Measurements from ENCODE around the gene INAVA.

The INAVA gene

GRCh38 chr1:200888349-200888838 is 6.3 kb upstream of the INAVA start:
- no peak overlapping the region for H3K27ac Mint-ChIP-seq
- H3K4me1 Mint-ChIP-seq (ENCODE audit: low read depth), result peaks cover 46% of the 10 kb centered on the region
- H3K9me3 Mint-ChIP-seq (ENCODE audit: low read depth), result no peaks in the 10 kb centered on the region
- H3K4me3 Mint-ChIP-seq, result peak overlapping the region; percentile 30
- no peaks in the 10 kb centered on the region for H3K36me3 Mint-ChIP-seq
- peaks cover 4% of the 10 kb centered on the region for H3K27me3 Mint-ChIP-seq

GRCh38 chr1:200889571-200889970 is 5.1 kb upstream of the INAVA start:
- H3K4me3 Mint-ChIP-seq, result peak overlapping the region; percentile 4
- peaks cover 4% of the 10 kb centered on the region for H3K27me3 Mint-ChIP-seq
- peak overlapping the region; percentile 36 for H3K27ac Mint-ChIP-seq
- no peaks in the 10 kb centered on the region for H3K36me3 Mint-ChIP-seq
- peaks cover 46% of the 10 kb centered on the region for H3K4me1 Mint-ChIP-seq (ENCODE audit: low read depth)
- H3K9me3 Mint-ChIP-seq (ENCODE audit: low read depth), result no peaks in the 10 kb centered on the region

GRCh38 chr1:200890027-200890426 is 4.7 kb upstream of the INAVA start:
- Mint-ChIP-seq H3K36me3 (no peaks in the 10 kb centered on the region), H3K4me3 (peak overlapping the region; percentile 13), H3K4me1 (ENCODE audit: low read depth) (peaks cover 46% of the 10 kb centered on the region), H3K27me3 (peaks cover 4% of the 10 kb centered on the region), H3K27ac (no peak overlapping the region), H3K9me3 (ENCODE audit: low read depth) (no peaks in the 10 kb centered on the region)

GRCh38 chr1:200890818-200891773 is 3.6 kb upstream of the INAVA start:
- H3K4me3 Mint-ChIP-seq, result peak overlapping the region; percentile 75
- H3K27me3 Mint-ChIP-seq, result peaks cover 4% of the 10 kb centered on the region
- H3K9me3 Mint-ChIP-seq (ENCODE audit: low read depth), result no peaks in the 10 kb centered on the region
- no peaks in the 10 kb centered on the region for H3K36me3 Mint-ChIP-seq
- H3K27ac Mint-ChIP-seq, result no peak overlapping the region
- peaks cover 41% of the 10 kb centered on the region for H3K4me1 Mint-ChIP-seq (ENCODE audit: low read depth)

GRCh38 chr1:200891774-200892157 is 2.9 kb upstream of the INAVA start:
- Mint-ChIP-seq H3K9me3 (ENCODE audit: low read depth) (no peaks in the 10 kb centered on the region), H3K4me1 (ENCODE audit: low read depth) (peaks cover 41% of the 10 kb centered on the region), H3K27me3 (peaks cover 4% of the 10 kb centered on the region), H3K36me3 (no peaks in the 10 kb centered on the region), H3K4me3 (peak overlapping the region; percentile 62), H3K27ac (no peak overlapping the region)

- Mint-ChIP-seq H3K36me3 (no peaks in the 10 kb centered on the region), H3K27ac (no peak overlapping the region), H3K27me3 (peaks cover 4% of the 10 kb centered on the region), H3K9me3 (ENCODE audit: low read depth) (no peaks in the 10 kb centered on the region), H3K4me3 (peak overlapping the region; percentile 35), H3K4me1 (ENCODE audit: low read depth) (peaks cover 35% of the 10 kb centered on the region)
Observed at GRCh38 chr1:200892546-200892945, 2.2 kb upstream of the INAVA start.

GRCh38 chr1:200892958-200893357 is 1.7 kb upstream of the INAVA start:
- no peak overlapping the region for H3K4me3 Mint-ChIP-seq
- H3K27ac Mint-ChIP-seq, result no peak overlapping the region
- H3K36me3 Mint-ChIP-seq, result no peaks in the 10 kb centered on the region
- peaks cover 4% of the 10 kb centered on the region for H3K27me3 Mint-ChIP-seq
- H3K4me1 Mint-ChIP-seq (ENCODE audit: low read depth), result peaks cover 31% of the 10 kb centered on the region
- no peaks in the 10 kb centered on the region for H3K9me3 Mint-ChIP-seq (ENCODE audit: low read depth)

- no peak overlapping the region for H3K4me3 Mint-ChIP-seq
- H3K4me1 Mint-ChIP-seq (ENCODE audit: low read depth), result peaks cover 26% of the 10 kb centered on the region
- no peak overlapping the region for H3K27ac Mint-ChIP-seq
- H3K36me3 Mint-ChIP-seq, result no peaks in the 10 kb centered on the region
- peaks cover 4% of the 10 kb centered on the region for H3K27me3 Mint-ChIP-seq
- no peaks in the 10 kb centered on the region for H3K9me3 Mint-ChIP-seq (ENCODE audit: low read depth)
Observed at GRCh38 chr1:200893411-200893901, 1.2 kb upstream of the INAVA start.

GRCh38 chr1:200895443-200895789 is 716 bp downstream of the INAVA start:
- Mint-ChIP-seq H3K9me3 (ENCODE audit: low read depth) (no peaks in the 10 kb centered on the region), H3K36me3 (no peaks in the 10 kb centered on the region), H3K27me3 (peaks cover 7% of the 10 kb centered on the region), H3K4me1 (ENCODE audit: low read depth) (peaks cover 9% of the 10 kb centered on the region), H3K4me3 (no peak overlapping the region), H3K27ac (no peak overlapping the region)

GRCh38 chr1:200895801-200896530 is 1.3 kb downstream of the INAVA start:
- peaks cover 7% of the 10 kb centered on the region for H3K27me3 Mint-ChIP-seq
- no peak overlapping the region for H3K4me3 Mint-ChIP-seq
- H3K36me3 Mint-ChIP-seq, result no peaks in the 10 kb centered on the region
- H3K27ac Mint-ChIP-seq, result no peak overlapping the region
- H3K4me1 Mint-ChIP-seq (ENCODE audit: low read depth), result peaks cover 4% of the 10 kb centered on the region
- H3K9me3 Mint-ChIP-seq (ENCODE audit: low read depth), result no peaks in the 10 kb centered on the region

- peaks cover 7% of the 10 kb centered on the region for H3K27me3 Mint-ChIP-seq
- H3K27ac Mint-ChIP-seq, result no peak overlapping the region
- H3K9me3 Mint-ChIP-seq (ENCODE audit: low read depth), result no peaks in the 10 kb centered on the region
- no peaks in the 10 kb centered on the region for H3K36me3 Mint-ChIP-seq
- H3K4me3 Mint-ChIP-seq, result no peak overlapping the region
- H3K4me1 Mint-ChIP-seq (ENCODE audit: low read depth), result peaks cover 2% of the 10 kb centered on the region
Observed at GRCh38 chr1:200896531-200897196, 2.0 kb downstream of the INAVA start.

- Mint-ChIP-seq H3K36me3 (no peaks in the 10 kb centered on the region), H3K4me1 (ENCODE audit: low read depth) (no peaks in the 10 kb centered on the region), H3K4me3 (no peak overlapping the region), H3K27me3 (peaks cover 7% of the 10 kb centered on the region), H3K27ac (no peak overlapping the region), H3K9me3 (ENCODE audit: low read depth) (no peaks in the 10 kb centered on the region)
Observed at GRCh38 chr1:200897259-200897658, 2.6 kb downstream of the INAVA start.

GRCh38 chr1:200899015-200899386 is 4.3 kb downstream of the INAVA start:
- no peak overlapping the region for H3K27ac Mint-ChIP-seq
- peaks cover 3% of the 10 kb centered on the region for H3K27me3 Mint-ChIP-seq
- H3K9me3 Mint-ChIP-seq (ENCODE audit: low read depth), result no peaks in the 10 kb centered on the region
- no peaks in the 10 kb centered on the region for H3K36me3 Mint-ChIP-seq
- H3K4me3 Mint-ChIP-seq, result no peak overlapping the region
- no peaks in the 10 kb centered on the region for H3K4me1 Mint-ChIP-seq (ENCODE audit: low read depth)

GRCh38 chr1:200899451-200899915 is 4.8 kb downstream of the INAVA start:
- Mint-ChIP-seq H3K4me3 (no peak overlapping the region), H3K9me3 (ENCODE audit: low read depth) (no peaks in the 10 kb centered on the region), H3K27me3 (peaks cover 3% of the 10 kb centered on the region), H3K4me1 (ENCODE audit: low read depth) (no peaks in the 10 kb centered on the region), H3K36me3 (no peaks in the 10 kb centered on the region), H3K27ac (no peak overlapping the region)

Data from activated naive CD8-positive, alpha-beta T cell (primary cell).